HG03060 (cell line): ENCODE data around the gene ALAS1.
"Not testable (repeated sequence)": the region's sequence is repeated elsewhere in the genome, so short reads cannot be mapped to it uniquely, and the experiment has no call there.

Source experiments
- ATAC-seq: cut with Tn5 transposase; IDR thresholded peaks from one replicate; pipeline ENCODE4 v1.9.1; 2021; ENCODE audit warnings: low read depth, moderate number of reproducible peaks; ENCODE audit not compliant: unreplicated experiment

Gene ALAS1

DNA sequence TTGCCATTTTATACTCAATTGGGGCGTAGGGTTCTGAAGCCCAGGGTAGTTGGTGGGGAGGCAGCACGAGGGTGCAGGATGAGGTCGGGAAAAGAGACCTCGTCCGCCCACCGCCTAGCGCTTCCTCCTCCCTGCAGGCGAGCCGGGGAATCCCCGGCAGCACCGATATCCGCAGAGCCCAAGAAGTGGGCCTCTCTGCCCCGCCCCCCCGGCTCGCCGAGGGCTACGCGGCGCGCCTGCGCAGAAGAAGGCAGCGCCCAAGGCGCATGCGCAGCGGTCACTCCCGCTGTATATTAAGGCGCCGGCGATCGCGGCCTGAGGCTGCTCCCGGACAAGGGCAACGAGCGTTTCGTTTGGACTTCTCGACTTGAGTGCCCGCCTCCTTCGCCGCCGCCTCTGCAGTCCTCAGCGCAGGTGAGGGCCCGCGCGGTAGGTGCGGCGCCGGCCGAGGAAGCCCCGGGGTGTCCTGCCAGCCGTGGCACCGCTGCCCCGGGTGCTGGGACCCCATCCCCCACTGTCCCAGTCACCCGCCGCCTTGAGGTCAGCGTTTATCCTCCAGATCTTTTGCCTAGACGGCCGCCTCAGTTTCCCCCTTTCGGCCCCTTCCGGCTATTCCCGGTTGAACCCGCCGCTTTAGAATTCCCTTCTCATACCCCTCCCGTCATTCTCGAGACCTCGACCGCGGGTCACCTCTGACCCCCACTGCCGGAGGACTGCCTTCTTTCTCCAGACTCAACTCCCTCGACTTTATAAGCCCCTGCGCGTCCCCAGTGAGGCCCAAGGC lies at the start of gene ALAS1:
Gene ALAS1, plus strand, starts transcription at position 319 of the 784 bp plus-strand sequence. CDS start 1,082 bp downstream, outside the sequence.
- peak; percentile 82 for ATAC-seq

DNA sequence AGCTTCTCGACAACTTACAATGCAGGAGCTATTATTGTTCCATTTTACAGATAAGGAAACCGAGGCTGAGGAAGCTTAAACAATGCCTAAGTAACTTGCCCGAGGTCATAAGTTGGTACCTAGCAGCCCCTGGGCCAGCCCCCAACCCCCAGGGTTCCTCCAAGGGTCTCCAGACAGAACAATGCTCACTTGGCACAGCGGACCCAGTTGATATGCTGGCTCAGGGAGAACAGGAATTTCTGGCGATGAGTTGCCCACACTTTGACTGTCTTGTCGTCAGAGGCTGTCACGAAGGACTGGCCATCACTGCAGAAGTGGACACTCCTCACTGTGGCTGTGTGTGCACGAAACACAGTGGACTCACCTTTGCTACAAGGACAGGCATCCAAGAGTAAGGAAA lies 48.9 kb upstream of the ALAS1 start:
- ATAC-seq, result no peak

DNA sequence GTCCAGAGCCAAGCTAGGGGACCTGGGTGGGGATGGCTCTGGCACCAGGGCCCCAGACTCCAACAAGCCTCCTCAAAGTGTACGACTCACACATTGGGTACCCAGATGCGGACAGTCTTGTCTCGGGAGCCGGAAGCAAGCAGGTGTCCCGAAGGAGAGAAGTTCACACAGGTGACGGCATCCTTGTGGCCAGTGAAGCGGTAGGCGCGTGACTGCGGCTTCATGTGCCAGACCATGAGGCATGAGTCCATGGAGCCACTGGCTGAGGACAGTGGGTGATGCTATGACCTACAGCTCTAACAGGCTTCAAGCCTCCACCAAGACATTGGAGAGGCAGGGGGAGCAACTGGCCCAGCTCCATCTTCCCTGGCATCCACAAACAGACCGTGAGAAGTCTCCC lies 48.2 kb upstream of the ALAS1 start:
- no peak for ATAC-seq

DNA sequence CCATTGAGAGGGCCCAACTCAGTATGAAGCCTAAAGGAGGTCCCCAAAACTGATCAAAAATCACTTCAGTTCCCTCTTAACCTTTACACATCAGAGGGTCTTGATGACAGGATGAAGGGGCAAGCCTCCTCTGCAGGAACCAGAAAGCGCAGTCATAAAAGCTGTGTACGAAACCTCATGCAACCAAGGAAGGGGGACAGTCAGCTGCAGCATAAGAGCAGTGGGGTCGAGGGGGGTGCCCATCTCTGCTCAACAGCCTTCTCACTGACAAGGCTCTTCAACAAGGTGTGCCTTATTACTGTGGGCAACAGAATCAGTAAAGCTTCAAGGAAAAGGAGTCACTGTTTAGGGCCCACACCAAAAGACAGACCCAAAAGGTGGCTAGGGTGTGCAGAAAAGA lies 47.6 kb upstream of the ALAS1 start:
- ATAC-seq, result no peak

DNA sequence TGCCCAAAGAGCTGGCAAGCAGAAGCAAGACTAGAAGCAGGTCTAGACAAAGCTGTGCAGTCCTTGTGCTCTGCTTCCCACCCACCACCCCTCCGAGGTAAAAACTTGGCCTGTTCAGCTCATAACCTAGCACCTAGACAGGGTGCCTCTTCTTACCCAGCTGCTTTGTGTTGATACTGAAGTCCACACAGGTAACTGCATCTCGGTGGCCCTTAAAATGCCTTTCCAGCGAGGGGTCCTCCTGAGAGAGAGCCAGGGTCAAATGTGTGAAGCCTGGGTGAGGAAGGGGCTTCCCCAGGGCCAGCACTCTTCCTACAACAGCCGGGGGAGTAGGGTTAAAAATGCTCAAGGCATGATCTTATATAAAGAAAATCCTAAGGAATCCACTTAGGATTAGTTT lies 47.1 kb upstream of the ALAS1 start:
- no peak for ATAC-seq

DNA sequence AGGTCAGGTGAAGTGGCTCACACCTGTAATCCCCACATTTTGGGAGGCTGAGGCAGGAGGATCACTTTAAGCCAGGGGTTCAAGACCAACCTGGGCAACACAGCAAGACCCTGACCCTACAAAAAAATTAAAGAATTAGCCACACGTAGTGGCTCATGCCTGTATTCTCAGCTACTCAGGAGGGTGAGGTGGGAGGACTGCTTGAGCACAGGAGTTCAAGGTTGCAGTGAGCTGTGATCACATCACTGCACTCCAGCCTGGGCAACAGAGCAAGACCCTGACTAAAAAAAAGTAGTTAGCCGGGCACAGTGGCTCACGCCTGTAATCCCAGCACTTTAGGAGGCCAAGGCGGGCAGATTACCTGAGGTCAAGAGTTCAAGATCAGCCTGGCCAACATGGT lies 46.0 kb upstream of the ALAS1 start:
- not testable (repeated sequence) for ATAC-seq

DNA sequence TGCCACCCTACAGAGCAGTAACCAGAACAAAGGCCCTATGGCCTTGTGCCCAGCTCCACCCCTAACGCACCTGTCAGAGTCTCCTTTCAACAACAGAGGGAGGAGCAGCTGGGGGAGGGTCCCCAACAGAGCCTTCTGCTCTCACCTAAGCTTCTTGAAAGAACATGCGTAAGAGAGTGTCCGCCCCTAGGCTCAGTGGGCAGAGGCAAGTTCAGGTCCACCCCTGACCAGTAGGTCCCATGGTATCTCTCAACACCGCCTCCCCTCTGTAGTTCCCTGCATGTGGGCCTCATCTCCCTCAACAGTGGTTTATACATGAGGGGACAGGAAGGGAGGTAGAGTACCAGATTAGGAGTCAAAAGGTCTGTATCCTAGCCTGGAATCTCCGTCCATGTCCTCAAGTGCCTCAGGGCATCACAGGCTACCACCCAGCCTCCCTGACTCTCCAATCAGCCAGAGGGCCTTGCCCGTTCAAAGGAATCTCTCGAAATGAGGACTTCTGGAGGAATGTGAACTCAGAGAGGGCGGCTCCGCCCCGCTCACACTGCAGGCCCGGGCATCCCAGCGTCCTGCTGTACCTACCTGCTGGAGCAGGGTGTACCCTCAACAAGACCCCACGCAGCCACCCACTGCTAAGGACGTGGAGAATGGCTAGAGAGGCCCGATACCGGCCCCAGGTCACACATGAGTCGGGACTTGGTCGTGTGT lies 44.4 kb upstream of the ALAS1 start:
- ATAC-seq, result peak; percentile 6

DNA sequence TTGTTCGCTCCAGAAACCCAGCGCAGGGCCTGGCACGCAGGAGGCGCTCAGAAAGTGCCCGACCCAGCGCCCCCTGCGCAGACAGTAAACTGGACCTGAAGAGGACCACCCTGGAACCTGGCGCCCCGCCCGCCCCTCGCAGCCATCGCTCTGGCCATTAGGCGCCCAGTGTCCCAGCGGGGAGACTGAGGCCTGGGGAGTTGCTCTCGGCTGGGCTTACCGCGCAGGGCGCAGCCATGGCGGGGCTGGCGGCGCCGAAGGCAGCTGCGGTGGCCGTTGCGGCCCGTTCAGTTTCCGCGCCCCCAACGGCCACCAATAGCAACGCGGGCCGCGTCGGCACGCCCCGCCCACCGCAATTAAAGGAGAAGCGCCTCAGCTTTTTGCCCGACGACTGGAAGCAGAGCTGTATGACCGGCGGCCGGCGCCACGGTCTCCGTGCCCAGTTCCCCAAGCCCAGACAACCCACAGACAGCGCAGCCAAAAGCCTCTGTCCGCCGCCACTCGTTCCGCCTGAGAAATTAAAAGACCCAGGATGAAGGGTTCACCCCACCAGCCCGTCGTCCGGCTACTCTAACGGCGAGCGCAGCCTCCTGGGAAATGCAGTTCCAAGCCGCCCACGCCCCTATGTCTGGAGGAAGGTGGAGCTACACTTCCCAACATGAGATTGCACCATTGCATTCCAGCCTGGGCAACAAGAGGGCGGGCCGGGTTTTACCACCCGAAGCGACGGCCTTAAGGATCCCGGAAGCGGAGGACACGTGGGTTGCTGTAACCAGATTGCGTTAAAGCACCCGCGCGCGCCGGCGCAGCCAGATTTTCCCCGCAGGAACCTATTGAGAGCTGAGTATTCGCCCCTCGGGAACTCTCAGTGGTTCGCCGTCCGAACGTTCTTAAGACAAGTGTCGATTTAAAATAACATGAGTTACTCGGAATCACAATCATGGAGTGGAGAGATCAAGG lies 43.5 kb upstream of the ALAS1 start, which contains the start of gene POC1A:
Gene POC1A, minus strand, starts transcription at position 289 of the 960 bp plus-strand sequence. Its CDS starts 51 bp downstream, at position 238.
- ATAC-seq, result peak; percentile 53

DNA sequence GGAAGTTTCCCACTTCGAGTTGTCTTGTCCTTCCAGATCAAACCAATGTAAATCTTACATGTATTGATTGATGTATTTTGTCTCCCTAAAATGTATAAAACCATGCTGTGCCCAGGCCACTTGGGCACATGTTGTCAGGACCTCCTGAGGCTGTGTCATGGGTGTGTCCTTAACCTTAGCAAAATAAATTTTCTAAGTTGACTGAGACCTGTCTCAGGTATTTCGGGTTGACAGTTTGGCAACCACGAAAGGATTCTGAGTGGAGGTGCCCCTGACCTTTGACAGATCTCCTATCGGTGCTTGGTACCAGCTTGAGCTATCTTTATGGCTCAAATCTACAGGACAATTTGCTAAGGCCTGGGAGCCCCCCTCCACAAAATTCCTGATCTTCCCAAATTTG lies 42.0 kb upstream of the ALAS1 start:
- ATAC-seq, result no peak

DNA sequence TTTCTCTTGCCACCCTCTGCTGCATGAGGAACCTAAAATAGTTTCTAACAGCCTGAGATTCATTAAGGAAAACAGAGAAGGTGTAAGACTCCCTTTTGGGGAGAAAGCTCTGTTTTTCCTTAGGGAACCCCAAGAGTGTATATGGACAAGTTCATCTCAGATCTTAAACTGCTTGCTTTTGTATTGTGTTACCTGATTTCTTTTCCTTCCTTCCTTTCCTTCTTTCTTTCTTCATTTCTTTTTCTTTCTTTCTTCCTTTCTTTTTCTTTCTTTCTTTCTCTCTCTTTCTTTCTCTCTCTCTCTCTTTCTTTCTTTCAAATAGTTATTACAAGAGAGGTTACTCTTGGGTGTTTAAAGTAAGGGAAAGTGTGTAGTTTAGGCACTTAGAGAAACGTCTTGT lies 38.5 kb upstream of the ALAS1 start:
- ATAC-seq, result no peak

DNA sequence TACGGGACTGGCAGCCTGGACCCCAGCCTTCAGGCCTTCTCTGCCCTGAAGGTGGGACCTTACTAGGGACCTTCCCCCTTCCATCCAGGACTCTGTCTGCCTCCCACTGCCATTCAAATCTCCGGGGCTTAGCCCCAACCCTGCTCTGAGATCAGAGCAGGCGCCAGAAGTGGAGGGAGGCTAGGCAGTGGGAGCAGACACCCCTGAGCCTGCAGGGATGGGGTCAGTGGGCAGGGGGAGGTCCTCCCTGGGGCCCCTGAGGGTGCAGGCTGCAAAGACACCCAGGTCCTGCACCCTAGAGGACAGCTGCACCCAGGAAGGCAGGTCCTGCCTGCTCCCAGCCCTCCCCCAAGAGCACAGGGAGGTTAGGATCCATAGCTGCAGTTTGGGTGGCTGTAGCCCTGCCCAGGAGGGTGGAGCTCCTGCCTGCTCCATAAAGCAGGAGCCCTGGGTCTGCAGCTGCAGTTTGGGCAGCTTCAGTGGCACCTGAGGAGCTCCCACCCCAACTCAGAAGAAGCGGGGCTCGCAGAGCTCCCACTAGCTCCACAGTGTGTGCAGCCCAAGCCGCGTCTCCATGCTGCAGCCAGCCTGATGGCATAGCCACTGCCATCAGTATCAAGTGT lies 35.6 kb upstream of the ALAS1 start:
- no peak for ATAC-seq

DNA sequence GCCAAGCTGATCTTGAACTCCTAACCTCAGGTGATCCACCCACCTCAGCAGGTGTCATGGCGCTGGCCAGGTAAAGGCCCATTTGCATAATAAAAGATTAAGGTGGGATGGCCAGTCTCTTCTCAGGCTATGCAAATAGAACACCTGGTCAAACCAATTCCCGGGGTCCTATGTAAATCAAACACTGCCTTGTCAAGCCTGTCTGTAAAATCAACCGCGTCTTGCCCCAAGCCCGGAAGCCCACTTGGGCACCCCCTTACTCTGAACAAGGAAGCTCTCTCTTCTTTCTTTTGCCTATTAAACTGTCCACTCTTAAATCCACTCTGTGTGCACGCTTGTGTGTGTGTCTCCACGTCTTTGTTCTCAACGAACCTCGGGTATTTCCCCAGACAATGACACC lies 30.7 kb upstream of the ALAS1 start:
- no peak for ATAC-seq

DNA sequence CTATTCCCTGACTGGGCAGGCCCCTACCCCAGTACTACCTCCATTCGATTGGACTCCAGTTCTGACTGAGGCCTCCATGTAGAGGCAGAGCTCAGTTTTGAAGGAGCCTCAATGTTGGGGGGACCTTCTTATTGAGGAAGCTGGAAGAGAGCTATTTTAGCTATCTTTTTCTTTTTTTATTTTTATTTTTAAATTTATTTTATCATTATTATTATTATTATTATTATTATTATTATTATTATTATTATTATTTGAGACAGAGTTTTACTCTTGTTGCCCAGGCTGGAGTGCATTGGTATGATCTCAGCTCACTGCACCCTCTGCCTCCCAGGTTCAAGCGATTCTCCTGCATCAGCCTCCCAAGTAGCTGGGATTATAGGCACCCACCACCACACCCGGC lies 27.7 kb upstream of the ALAS1 start:
- ATAC-seq, result not testable (repeated sequence)

DNA sequence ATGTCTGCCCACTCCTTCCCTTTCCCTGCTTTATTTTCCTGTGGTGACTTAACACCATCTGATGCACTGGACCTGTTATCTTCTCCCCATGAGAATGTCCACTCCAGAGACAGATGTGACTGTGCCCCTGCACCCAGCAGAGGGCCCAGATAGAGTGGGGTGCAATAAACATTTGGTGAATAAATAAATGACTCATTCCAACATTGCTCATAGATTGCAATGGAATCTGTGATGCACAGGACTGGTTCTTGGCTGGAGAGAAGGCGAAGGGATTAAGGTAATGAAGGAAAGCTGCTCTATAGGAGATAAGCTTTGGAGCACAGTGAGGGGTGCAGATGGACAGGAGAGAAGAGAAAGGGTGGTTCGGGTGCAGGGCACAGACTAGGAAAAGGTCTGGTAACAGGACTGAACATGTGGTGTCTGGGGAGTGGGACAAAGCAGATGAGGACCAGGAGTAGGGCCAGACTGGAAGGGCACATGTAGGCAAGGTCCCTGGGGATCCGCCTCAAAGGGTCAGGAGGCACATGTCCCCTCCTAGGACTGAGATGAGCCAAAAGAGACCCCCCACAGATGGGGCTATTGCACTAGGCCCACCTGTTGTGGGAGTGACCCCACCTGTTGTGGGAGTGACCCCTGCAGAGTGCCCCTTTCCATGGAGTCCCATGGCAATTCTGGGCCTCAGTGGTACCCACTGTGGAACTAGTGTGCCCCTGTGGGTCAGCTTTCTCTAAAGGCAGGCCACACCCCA lies 26.3 kb upstream of the ALAS1 start:
- ATAC-seq, result no peak

DNA sequence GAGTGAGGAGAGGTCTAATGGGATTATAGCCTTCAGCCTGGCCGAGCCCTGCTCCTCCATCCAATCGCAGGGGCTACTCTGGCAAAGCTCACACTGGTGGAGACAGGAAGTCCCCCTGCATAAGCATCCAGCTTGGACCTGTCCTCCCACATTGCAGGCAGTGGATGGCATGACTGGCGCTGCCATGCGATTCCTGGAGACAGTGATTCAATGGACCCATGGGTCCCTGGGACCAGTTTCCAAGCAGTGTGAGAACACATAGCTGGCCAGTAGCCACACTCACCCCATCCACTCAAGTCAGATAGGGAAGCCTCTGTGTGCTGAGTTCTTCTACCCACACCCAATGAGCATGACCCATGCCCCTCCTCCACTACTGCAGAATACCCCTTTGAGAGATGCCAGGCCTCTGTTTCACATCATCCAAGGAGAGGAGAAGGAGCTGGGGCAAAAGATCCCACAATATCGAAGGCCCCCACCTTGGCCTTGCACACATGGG lies 25.6 kb upstream of the ALAS1 start:
- no peak for ATAC-seq

DNA sequence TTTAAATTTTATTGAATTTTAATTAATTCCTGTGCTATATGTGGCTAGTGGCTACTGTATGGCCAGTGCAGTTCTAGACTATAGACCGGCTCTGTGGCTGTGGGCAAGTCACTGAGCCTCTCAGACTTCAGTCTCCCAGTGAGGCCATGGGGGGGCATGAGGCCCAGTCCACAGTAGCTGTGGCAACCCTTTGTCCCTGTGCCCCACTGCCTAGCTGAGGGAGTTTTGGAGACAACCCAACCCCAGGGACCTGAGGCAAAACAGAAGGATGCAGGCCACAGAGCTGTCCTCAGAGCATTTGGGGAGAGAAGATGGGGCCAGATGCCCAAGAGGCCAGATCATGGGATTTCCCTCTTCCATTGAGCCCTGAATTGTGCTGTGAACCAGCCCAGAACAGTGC lies 24.9 kb upstream of the ALAS1 start:
- no peak for ATAC-seq

DNA sequence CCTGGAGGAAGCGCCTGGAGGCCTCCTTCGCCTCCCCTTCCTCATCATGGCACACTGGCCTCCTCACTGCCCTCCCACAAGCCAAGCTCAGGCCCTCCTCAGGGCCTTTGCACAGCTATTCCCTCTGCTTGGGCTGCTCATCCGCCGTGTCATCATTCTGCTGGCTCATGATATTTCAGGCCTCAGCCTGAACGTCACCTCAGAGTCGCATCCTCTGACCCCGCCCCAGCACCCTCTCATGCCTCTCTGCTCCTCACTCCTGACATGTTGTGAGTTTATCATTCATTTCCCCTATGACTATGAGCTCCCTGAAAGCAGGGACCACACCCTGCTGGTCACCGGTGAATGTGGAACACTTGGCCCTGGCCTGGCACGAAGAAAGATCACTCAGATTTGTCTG lies 23.1 kb upstream of the ALAS1 start:
- no peak for ATAC-seq

DNA sequence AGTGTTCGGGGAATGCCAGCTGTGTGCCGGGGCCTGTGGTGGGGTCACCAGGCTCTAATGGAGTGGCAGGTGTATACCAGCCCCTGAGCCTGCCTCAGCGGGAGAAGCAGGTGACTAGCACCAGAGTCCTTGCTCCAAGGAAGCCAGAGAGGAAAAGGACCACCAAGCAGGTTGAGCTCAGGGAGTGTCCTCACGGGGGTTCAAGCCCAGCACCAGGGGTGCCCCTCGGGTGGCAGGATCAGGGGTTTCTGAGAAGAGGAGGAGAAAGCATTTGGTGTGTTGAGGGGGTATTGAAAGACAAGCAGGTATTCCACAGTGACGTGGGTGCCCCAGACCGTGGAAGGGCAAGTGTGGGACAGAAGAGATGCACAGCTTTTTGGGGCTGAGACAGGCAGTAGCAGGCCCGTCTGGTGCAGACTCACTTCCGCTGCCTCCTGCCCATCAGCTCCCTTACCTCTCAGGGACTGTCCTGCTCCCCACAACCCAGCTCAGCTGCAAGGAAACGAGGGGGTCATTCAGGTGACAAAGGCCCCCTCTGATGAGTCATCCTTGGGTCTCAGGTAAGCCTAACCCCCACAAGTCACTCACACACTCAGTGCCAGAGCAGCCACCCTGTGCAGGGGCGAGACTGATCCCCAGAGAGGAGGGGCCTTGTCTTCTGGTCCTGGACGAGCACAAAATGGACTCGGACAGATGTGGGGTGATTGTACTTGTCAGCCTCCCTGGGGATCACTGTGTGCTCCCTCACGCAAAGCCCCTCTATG lies 22.4 kb upstream of the ALAS1 start:
- no peak for ATAC-seq
